Airway epithelial cell (primary cell): ENCODE measurements around the gene PEX6. TPM values are rescaled to one million over a fixed set of nuclear protein-coding genes. Genes with fewer than 3 reads are reported as not detected.

Experiments
- total RNA-seq: library from RNA; depleted of rRNA; stranded (reverse); fragments of >200 nt; gene quantifications from 2 replicates; pipeline ENCODE4 v1.2.3, GENCODE V29; 2015

The PEX6 gene
- 26.6 and 28.3 TPM in 2 replicates for total RNA-seq

DNA sequence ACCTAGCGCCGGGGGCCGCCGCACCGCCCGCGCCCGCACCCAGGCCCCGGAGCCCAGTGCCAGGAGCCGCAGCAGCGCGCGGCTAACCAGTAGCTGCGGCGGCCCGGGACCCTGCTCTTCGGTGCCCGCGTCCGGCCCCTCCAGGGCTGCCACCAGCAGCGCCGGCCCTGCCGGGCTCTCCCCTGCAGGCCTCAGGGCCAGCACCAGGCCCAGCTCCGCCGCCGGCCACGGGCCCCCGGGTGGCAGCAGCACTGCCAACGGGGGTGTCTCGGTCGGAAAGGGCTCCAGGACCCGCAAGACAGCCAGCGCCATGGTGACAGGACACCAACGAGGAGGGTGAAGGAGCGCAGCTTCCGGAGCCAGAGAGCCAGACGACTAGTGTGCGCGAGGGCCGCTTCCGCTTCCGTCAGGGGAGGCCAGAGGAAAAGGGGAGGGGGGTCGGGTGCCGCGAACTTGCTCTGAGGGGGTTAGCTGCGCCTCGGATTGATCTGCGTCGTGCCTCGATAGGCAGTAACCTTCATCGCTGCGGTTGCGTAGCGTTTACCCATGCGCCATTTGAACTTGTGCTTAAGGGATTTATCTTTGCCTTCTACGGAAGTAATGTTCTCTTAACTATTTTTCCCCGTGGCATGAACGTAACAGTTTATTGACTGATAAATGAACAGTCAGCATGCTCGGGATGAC, at the start of gene PEX6:
TSS of gene PEX6 (minus strand) at position 343 of the 684 bp plus-strand sequence. CDS start at position 312, 31 bp downstream.

GRCh38 chr6:43021270-43022047, 42.5 kb upstream of the PEX6 start, which contains the start of gene RRP36:
Gene RRP36, plus strand, starts transcription at chr6:43021623. Its CDS starts 32 bp downstream, at chr6:43021655.

GRCh38 chr6:43013843-43014433, 35.0 kb upstream of the PEX6 start, which contains the start of the genes KLHDC3 and MEA1:
Gene KLHDC3, plus strand, starts transcription at chr6:43014249. Its CDS starts 2,944 bp downstream, at chr6:43017193.
Gene MEA1, minus strand, starts transcription at chr6:43013946. Its CDS starts 133 bp downstream, at chr6:43013813.

GRCh38 chr6:42984001-42984923, 5.3 kb upstream of the PEX6 start, which contains the start of gene PPP2R5D:
Gene PPP2R5D, plus strand, starts transcription at chr6:42984570. Its CDS starts 108 bp downstream, at chr6:42984678.

DNA sequence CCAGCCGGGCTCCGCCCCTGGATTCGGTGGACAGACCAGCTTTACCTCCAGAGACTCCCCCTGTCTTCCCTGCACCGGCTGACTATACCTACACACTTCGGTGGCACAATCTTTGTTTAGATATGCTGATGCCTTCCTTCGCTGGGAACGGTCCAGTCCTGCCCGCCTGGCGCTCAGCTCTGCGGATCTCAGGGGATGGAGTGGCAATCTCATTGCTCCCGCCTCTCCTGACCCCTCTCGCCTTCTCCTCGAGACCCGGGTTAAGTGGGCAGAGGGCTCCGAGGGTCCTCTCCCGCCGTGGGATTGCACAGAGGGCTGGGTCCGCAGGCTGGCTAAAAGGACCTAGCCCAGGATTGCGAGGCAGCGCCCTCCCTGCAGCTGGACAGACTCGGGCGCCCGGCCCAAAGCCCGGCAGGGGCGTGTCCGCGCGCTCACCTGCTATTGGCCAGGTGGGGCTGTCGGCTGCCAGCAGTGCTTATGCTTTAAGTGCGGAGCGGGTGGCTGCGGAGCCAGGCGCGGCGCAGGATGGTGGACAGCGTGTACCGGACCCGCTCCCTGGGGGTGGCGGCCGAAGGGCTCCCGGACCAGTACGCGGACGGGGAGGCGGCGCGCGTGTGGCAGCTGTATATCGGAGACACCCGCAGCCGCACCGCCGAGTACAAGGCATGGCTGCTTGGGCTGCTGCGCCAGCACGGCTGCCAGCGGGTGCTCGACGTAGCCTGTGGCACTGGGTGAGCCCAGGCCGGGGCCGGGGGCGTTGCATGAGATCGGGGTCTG, 18.6 kb downstream of the PEX6 start, which contains the start of gene GNMT:
TSS of gene GNMT (plus strand) at position 512 of the 777 bp plus-strand sequence. CDS start at position 526, 14 bp downstream.

GRCh38 chr6:42928986-42929820, 49.8 kb downstream of the PEX6 start, which contains the start of gene CNPY3:
Gene CNPY3, plus strand, starts transcription at chr6:42929480. Its CDS starts 91 bp downstream, at chr6:42929571.

GRCh38 chr6:42915732-42916131, 63.2 kb downstream of the PEX6 start, which contains the start of gene PTCRA:
Gene PTCRA, plus strand, starts transcription at chr6:42916053. Its CDS starts 17 bp downstream, at chr6:42916070.

Other genes starting within 250 kb of the PEX6 start
- 32.2 and 36.6 TPM in 2 replicates for gene TBCC, start 233.1 kb downstream of the PEX6 start, total RNA-seq
- gene BICRAL, start 197.1 kb downstream of the PEX6 start, total RNA-seq = 2.0 and 2.6 TPM in 2 replicates
- gene RPL7L1, start 99.6 kb downstream of the PEX6 start, total RNA-seq = 107 and 128 TPM in 2 replicates
- not detected in 2 replicates for gene PTCRA, start 63.1 kb downstream of the PEX6 start, total RNA-seq
- 29.5 and 32.7 TPM in 2 replicates for gene CNPY3, start 49.7 kb downstream of the PEX6 start, total RNA-seq
- gene GNMT, start 18.4 kb downstream of the PEX6 start, total RNA-seq = not detected in 2 replicates
- gene PPP2R5D, start 5.4 kb upstream of the PEX6 start, total RNA-seq = 60.5 and 80.8 TPM in 2 replicates
- 83.5 and 84.1 TPM in 2 replicates for gene MEA1, start 34.8 kb upstream of the PEX6 start, total RNA-seq
- 64.0 and 68.7 TPM in 2 replicates for gene KLHDC3, start 35.1 kb upstream of the PEX6 start, total RNA-seq
- 80.3 and 94.5 TPM in 2 replicates for gene RRP36, start 42.4 kb upstream of the PEX6 start, total RNA-seq
- 14.5 and 15.2 TPM in 2 replicates for gene CUL7, start 74.7 kb upstream of the PEX6 start, total RNA-seq
- 32.4 and 33.4 TPM in 2 replicates for gene MRPL2, start 80.3 kb upstream of the PEX6 start, total RNA-seq
- 10.3 and 11.7 TPM in 2 replicates for gene KLC4, start 80.5 kb upstream of the PEX6 start, total RNA-seq
- gene PTK7, start 97.1 kb upstream of the PEX6 start, total RNA-seq = 84.4 and 112 TPM in 2 replicates
- 23.3 and 29.9 TPM in 2 replicates for gene SRF, start 192.1 kb upstream of the PEX6 start, total RNA-seq
- gene CUL9, start 203.0 kb upstream of the PEX6 start, total RNA-seq = 29.6 and 32.2 TPM in 2 replicates